Naive thymus-derived CD4-positive, alpha-beta T cell (primary cell): ENCODE measurements around the gene TM4SF5. TPM values are rescaled to one million over a fixed set of nuclear protein-coding genes. Genes with fewer than 3 reads are reported as not detected.

Source experiments
- ATAC-seq: fragments of 150-1000 bp; cut with Tn5 transposase; 2 replicates; pipeline ENCODE4 v1.10.0; 2021; ENCODE audit warnings: mild to moderate bottlenecking, moderate library complexity
- CTCF ChIA-PET: fragments of 350-600 bp; sonication (Branson Sonifier 250); formaldehyde crosslinking; loops from one replicate; lab custom pipeline; 2021; ENCODE audit warnings: antibody characterized with exemption; lab: Charles Lee
- POLR2A ChIA-PET: fragments of 350-600 bp; sonication (Branson Sonifier 250); formaldehyde crosslinking; loops from one replicate; lab custom pipeline; 2021; ENCODE audit warnings: antibody characterized with exemption, inconsistent platforms; lab: Charles Lee
- DNase-seq, 9 donors: peaks; one replicate each; pipeline versions ENCODE4 v3.0.0 to v3.0.0-alpha.2; 2020 to 2022; ENCODE audit warnings: mixed read lengths in 1 of 9
- H3K27ac ChIP-seq: one replicate; pipeline ENCODE4 v1.7.0; 2013; ENCODE audit warnings: mild to moderate bottlenecking, low read depth, low read length, moderate library complexity
- H3K27me3 ChIP-seq, 2 donors: one replicate each; pipeline ENCODE4 v1.7.0; 2013; ENCODE audit warnings: low read length in 2 of 2, mild to moderate bottlenecking in 2 of 2, moderate library complexity in 2 of 2; ENCODE audit not compliant: control insufficient read depth in 2 of 2, insufficient read depth in 2 of 2
- H3K36me3 ChIP-seq, 3 experiments: 1 replicate in 2 of 3; 2 replicates in 1 of 3; pipeline ENCODE4 v1.7.0; 2013; ENCODE audit warnings: low read length in 3 of 3, mild to moderate bottlenecking in 3 of 3, moderate library complexity in 1 of 3; ENCODE audit not compliant: insufficient read depth in 3 of 3, control insufficient read depth in 2 of 3
- H3K4me1 ChIP-seq, 2 donors: one replicate each; pipeline ENCODE4 v1.7.0; 2013; ENCODE audit warnings: low read length in 2 of 2, mild to moderate bottlenecking in 2 of 2, moderate library complexity in 1 of 2; ENCODE audit not compliant: control insufficient read depth in 2 of 2, insufficient read depth in 2 of 2
- H3K4me3 ChIP-seq: 2 replicates; pipeline ENCODE4 v1.7.0; 2013; ENCODE audit warnings: mild to moderate bottlenecking, low read length
- H3K9me3 ChIP-seq, 3 experiments: 1 replicate in 2 of 3; 2 replicates in 1 of 3; pipeline ENCODE4 v1.7.0; 2013; ENCODE audit warnings: low read length in 3 of 3; ENCODE audit not compliant: control insufficient read depth in 2 of 3
- H3K27ac Mint-ChIP-seq, 9 donors: one replicate each; pipeline ENCODE4 v1.8.0; 2020 to 2022; ENCODE audit warnings: mixed read lengths in 9 of 9, mild to moderate bottlenecking in 8 of 9, moderate library complexity in 5 of 9, inconsistent platforms in 2 of 9
- H3K27me3 Mint-ChIP-seq, 5 donors: one replicate each; pipeline ENCODE4 v1.8.0; 2021 to 2022; ENCODE audit warnings: mixed read lengths in 5 of 5, mild to moderate bottlenecking in 1 of 5
- H3K36me3 Mint-ChIP-seq, 5 donors: one replicate each; pipeline ENCODE4 v1.8.0; 2020 to 2022; ENCODE audit warnings: mixed read lengths in 5 of 5, mild to moderate bottlenecking in 3 of 5, inconsistent platforms in 1 of 5
- H3K4me1 Mint-ChIP-seq, 7 donors: one replicate each; pipeline ENCODE4 v1.8.0; 2020 to 2022; ENCODE audit warnings: mixed read lengths in 7 of 7, mild to moderate bottlenecking in 3 of 7, inconsistent platforms in 1 of 7
- H3K4me3 Mint-ChIP-seq, 10 donors: one replicate each; pipeline ENCODE4 v1.8.0; 2020 to 2022; ENCODE audit warnings: mild to moderate bottlenecking in 10 of 10, mixed read lengths in 10 of 10, moderate library complexity in 6 of 10, inconsistent platforms in 2 of 10
- H3K9me3 Mint-ChIP-seq, 11 donors: one replicate each; pipeline ENCODE4 v1.8.0; 2020 to 2022; ENCODE audit warnings: mixed read lengths in 11 of 11, mild to moderate bottlenecking in 4 of 11, inconsistent platforms in 1 of 11, moderate library complexity in 1 of 11
- intact Hi-C, 2 donors: fragments of 100-400 bp; cut with micrococcal nuclease; formaldehyde crosslinking; loops; one replicate each; pipeline ENCODE4 v1.15.1; 2023
- polyA plus RNA-seq, 2 donors: library from polyadenylated mRNA; unstranded; fragments of 300-500 nt; fragmentation: Illumina TruSeq; gene quantifications; one replicate each; pipeline ENCODE4 v1.2.3, GENCODE V29; 2021
- total RNA-seq, 6 experiments: library from RNA in 5 of 6; stranded (reverse) in 5 of 6; gene quantifications; 1 replicate in 5 of 6; 2 replicates in 1 of 6; pipeline ENCODE4 v1.2.3 and lab custom pipeline; 2021 to 2026

Gene TM4SF5
- total and polyA plus RNA-seq, 7 experiments from 2014 or later: not detected

DNA sequence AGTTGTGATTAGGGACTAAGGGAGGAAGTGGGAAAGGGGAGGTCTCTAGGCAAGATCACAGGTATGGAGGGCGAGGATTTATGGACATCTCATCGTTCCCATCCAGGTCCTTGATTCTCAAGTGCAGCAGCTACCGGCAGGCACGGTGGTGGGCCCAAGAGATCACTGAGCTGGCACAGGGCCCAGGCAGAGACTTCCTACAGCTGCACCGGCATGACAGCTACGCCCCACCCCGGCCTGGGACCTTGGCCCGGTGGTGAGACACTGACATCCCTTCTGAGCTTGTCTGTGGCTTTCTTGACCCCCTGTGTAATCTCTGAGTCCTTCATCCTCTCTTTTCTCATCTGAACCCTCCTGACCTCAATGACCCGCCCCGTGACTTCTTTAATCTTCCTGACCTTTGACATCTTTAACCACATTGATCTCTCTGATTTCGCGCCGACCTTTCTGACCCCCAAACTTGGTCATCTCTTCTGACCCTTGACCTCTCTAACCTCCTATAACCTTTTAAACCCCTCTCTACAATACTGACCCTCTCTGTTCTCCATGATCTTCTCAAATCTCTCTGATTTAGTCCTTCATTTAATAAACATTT is 39.1 kb downstream of the TM4SF5 start:
- no peak overlapping the region for H3K27ac Mint-ChIP-seq
- H3K4me1 ChIP-seq: peaks cover 0 to 5% of the 10 kb centered on the region in 2 donors
- peaks cover 0 to 11% (median 8%) of the 10 kb centered on the region in 5 donors for H3K36me3 Mint-ChIP-seq
- peak overlapping the region in 2 of 10 donors; percentile 14 to 35 for H3K4me3 Mint-ChIP-seq
- ChIA-PET POLR2A (interaction anchor here (0.6 kb wide), 1 partner anchor 72 kb away, joined by 4 read pairs; no protein-coding TSS in a partner anchor), CTCF (no interaction called here)
- intact Hi-C loops: no loop called here
- H3K4me1 Mint-ChIP-seq: peaks cover 7 to 24% (median 19%) of the 10 kb centered on the region in 7 donors
- no peak overlapping the region for H3K4me3 ChIP-seq
- no peak overlapping the region for H3K27ac ChIP-seq
- no peaks in the 10 kb centered on the region for H3K9me3 ChIP-seq
- peaks cover 0 to 6% (median 0%) of the 10 kb centered on the region in 5 donors for H3K27me3 Mint-ChIP-seq
- no peaks in the 10 kb centered on the region for H3K9me3 Mint-ChIP-seq
- ATAC-seq: no peak
- no peaks in the 10 kb centered on the region for H3K27me3 ChIP-seq
- DNase-seq: no peak
- H3K36me3 ChIP-seq: peaks cover 0 to 9% (median 0%) of the 10 kb centered on the region in 3 experiments

DNA sequence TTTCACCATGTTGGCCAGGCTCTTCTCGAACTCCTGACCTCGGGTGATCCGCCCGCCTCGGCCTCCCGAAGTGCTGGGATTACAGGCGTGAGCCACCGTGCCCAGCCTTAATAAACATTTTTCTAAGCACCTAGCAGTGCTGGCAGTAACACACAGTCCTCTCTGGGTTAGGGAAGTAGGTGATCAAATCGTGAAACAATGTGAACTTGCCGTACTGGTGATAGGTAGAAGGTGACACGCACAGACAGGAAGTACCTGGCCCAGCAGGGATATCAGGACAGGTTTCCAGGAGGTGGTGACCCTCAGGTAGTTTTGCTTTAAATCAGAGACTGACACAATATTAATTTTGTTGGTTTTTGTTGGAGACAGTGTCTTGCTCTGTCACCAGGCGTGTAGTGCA is 39.8 kb downstream of the TM4SF5 start:
- ATAC-seq: no peak
- ChIA-PET CTCF (no interaction called here), POLR2A (no interaction called here)
- Histone ChIP-seq H3K27ac (no peak overlapping the region), H3K4me3 (no peak overlapping the region), H3K27me3 (no peaks in the 10 kb centered on the region), H3K36me3 (peaks cover 0 to 11% (median 0%) of the 10 kb centered on the region in 3 experiments), H3K9me3 (no peaks in the 10 kb centered on the region), H3K4me1 (no peaks in the 10 kb centered on the region)
- H3K4me1 Mint-ChIP-seq: peaks cover 7 to 20% (median 13%) of the 10 kb centered on the region in 7 donors
- no peak for DNase-seq
- no peaks in the 10 kb centered on the region for H3K27me3 Mint-ChIP-seq
- H3K4me3 Mint-ChIP-seq: no peak overlapping the region
- intact Hi-C loops: no loop called here
- no peaks in the 10 kb centered on the region for H3K9me3 Mint-ChIP-seq
- peaks cover 0 to 11% (median 8%) of the 10 kb centered on the region in 5 donors for H3K36me3 Mint-ChIP-seq
- H3K27ac Mint-ChIP-seq: no peak overlapping the region

DNA sequence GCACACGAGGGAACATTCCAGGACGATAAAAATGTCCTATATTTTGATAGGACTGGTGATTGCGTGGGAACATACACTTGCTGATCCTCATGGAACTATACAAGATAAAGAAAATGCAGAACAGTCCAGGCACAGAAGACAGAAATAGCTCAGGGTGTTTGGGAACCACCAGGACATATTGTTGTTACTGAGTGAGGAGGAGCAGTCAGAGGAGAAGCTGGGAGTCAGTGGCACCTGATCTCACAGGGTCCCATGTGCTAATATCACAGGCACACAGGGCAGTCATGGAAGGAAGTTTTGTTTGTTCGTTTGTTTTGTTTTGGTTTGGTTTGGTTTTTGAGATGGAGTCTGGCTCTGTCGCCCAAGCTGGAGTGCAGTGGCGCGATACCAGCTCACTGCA is 41.0 kb downstream of the TM4SF5 start:
- Mint-ChIP-seq H3K27me3 (no peaks in the 10 kb centered on the region), H3K9me3 (no peaks in the 10 kb centered on the region), H3K4me1 (peaks cover 7 to 18% (median 12%) of the 10 kb centered on the region in 7 donors), H3K36me3 (peaks cover 0 to 13% (median 9%) of the 10 kb centered on the region in 5 donors), H3K4me3 (no peak overlapping the region), H3K27ac (no peak overlapping the region)
- ChIA-PET POLR2A (no interaction called here), CTCF (interaction anchor here (0.6 to 0.7 kb wide), 2 partner anchors 72 to 440 kb away, joined by 7 read pairs; no protein-coding TSS in a partner anchor)
- Histone ChIP-seq H3K36me3 (peaks cover 0 to 18% (median 0%) of the 10 kb centered on the region in 3 experiments), H3K9me3 (no peaks in the 10 kb centered on the region), H3K4me1 (no peaks in the 10 kb centered on the region), H3K27me3 (no peaks in the 10 kb centered on the region), H3K27ac (no peak overlapping the region), H3K4me3 (no peak overlapping the region)
- DNase-seq: no peak
- ATAC-seq: no peak
- intact Hi-C loops: no loop called here

DNA sequence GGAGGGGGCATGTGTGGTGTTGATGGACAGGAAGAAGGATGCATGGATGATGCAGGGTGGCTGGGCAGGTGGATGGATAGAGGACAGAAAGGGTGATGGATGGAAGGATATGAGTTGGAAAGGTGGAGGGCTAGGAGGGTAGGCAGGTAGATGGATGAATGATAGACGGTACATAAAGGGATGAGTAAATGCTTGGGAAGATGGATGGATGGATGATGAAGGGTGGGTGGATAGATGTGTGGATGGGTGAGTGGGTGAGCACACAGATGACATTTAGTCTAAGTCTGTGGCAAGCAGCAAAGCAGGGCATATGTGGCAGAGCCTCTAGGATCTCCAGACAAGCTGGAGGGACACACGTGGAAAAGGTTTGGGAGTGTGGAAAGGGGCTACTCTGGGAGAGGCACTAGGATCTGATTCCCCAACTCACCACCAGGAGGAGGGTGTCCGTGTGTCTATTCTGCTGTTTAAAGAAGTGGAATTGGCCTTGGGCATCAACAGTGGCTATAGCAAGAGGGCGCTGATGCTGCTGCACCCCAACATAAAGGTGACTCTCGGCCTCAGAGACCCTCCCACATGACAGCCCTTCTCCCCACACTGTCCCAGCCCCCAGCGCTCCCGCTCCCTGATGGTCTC is 43.5 kb downstream of the TM4SF5 start:
- no peaks in the 10 kb centered on the region for H3K27me3 ChIP-seq
- no peaks in the 10 kb centered on the region for H3K9me3 ChIP-seq
- Mint-ChIP-seq H3K4me3 (no peak overlapping the region), H3K27me3 (no peaks in the 10 kb centered on the region), H3K9me3 (no peaks in the 10 kb centered on the region), H3K27ac (no peak overlapping the region), H3K36me3 (peaks cover 0 to 14% (median 8%) of the 10 kb centered on the region in 5 donors), H3K4me1 (peaks cover 0 to 9% (median 0%) of the 10 kb centered on the region in 7 donors)
- ChIA-PET CTCF (no interaction called here), POLR2A (no interaction called here)
- no peaks in the 10 kb centered on the region for H3K4me1 ChIP-seq
- no peak overlapping the region for H3K27ac ChIP-seq
- intact Hi-C loops: no loop called here
- DNase-seq (no peak), ATAC-seq (no peak)
- no peak overlapping the region for H3K4me3 ChIP-seq
- H3K36me3 ChIP-seq: peaks cover 0 to 17% (median 0%) of the 10 kb centered on the region in 3 experiments

DNA sequence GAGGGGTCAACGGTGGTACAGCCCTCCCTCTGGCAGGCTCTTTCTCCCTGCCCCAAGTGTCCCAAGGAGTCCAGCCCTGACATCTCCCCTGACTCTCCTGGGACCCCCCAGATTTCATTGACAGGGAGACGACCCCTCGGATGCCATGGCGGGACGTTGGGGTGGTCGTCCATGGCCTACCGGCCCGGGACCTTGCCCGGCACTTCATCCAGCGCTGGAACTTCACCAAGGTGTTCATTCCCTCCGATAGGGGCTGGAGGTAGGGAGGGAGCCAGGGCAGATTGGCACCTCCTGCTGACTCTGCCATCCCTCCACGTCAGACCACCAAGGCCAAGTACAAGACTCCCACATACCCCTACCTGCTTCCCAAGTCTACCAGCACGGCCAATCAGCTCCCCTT is 45.1 kb downstream of the TM4SF5 start:
- ATAC-seq (no peak), DNase-seq (no peak)
- intact Hi-C loops: no loop called here
- Mint-ChIP-seq H3K27me3 (no peaks in the 10 kb centered on the region), H3K9me3 (no peaks in the 10 kb centered on the region), H3K4me1 (peaks cover 0 to 7% (median 0%) of the 10 kb centered on the region in 7 donors), H3K27ac (no peak overlapping the region), H3K4me3 (no peak overlapping the region), H3K36me3 (peaks cover 0 to 10% (median 0%) of the 10 kb centered on the region in 5 donors)
- peaks cover 0 to 17% (median 0%) of the 10 kb centered on the region in 3 experiments for H3K36me3 ChIP-seq
- ChIA-PET CTCF (no interaction called here), POLR2A (interaction anchor here (1.0 kb wide), 1 partner anchor 20 kb away, joined by 3 read pairs; no protein-coding TSS in a partner anchor)
- H3K27ac ChIP-seq: no peak overlapping the region
- H3K4me3 ChIP-seq: no peak overlapping the region
- H3K27me3 ChIP-seq: no peaks in the 10 kb centered on the region
- no peaks in the 10 kb centered on the region for H3K4me1 ChIP-seq
- no peaks in the 10 kb centered on the region for H3K9me3 ChIP-seq

DNA sequence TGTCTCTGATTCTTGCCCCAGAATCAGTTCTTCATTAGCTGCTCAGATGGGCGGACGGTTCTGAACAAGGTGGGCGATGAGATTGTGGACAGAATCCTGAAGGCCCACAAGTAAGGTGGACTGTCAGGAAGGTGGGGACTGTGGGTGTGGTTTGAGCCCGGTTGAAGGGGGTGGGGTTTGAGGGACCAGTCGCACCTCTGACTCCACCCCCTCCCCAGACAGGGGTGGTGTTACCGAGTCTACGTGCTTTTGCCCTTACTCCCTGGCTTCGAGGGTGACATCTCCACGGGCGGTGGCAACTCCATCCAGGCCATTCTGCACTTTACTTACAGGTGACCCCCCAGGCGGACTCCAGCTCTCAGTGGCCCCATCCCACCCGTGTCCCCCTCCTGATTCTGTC is 46.6 kb downstream of the TM4SF5 start:
- Histone ChIP-seq H3K27me3 (no peaks in the 10 kb centered on the region), H3K4me3 (no peak overlapping the region), H3K4me1 (no peaks in the 10 kb centered on the region), H3K9me3 (no peaks in the 10 kb centered on the region), H3K36me3 (peaks cover 0 to 17% (median 0%) of the 10 kb centered on the region in 3 experiments), H3K27ac (no peak overlapping the region)
- no peak for ATAC-seq
- Mint-ChIP-seq H3K9me3 (no peaks in the 10 kb centered on the region), H3K4me1 (peaks cover 0 to 7% (median 0%) of the 10 kb centered on the region in 7 donors), H3K4me3 (no peak overlapping the region), H3K36me3 (peaks cover 0 to 10% (median 0%) of the 10 kb centered on the region in 5 donors), H3K27me3 (no peaks in the 10 kb centered on the region), H3K27ac (no peak overlapping the region)
- no peak for DNase-seq
- CTCF ChIA-PET: no interaction called here
- POLR2A ChIA-PET: no interaction called here
- intact Hi-C loops: no loop called here
